Inferior parietal cortex (tissue), 1 donor: ENCODE measurements around the gene DOK7.

Source experiments
- DNase-seq: peaks from one replicate; pipeline ENCODE4 v3.0.0-alpha.2; 2016; ENCODE audit errors: extremely low spot score

Gene DOK7

DNA sequence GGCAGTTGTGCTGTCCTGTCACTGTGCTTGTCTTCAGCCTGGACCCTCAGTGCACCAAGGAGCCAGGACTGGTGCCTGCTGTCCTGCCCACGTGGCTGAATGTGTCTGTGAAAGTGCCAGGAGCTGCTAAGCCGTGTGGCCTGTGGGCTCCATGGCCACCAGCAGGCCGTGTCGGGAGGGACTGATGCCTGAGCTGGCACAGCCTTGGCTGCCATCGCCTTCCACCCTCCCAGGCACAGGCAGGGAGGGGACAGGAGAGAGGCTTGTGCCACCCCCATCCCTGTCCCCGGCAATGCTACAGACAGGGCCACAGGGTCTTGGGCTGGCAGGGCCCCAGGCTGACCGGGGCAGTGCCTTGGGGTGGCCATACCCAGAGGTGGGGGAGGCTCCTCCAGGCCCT is 24.8 kb downstream of the DOK7 start:
- DNase-seq = no peak

DNA sequence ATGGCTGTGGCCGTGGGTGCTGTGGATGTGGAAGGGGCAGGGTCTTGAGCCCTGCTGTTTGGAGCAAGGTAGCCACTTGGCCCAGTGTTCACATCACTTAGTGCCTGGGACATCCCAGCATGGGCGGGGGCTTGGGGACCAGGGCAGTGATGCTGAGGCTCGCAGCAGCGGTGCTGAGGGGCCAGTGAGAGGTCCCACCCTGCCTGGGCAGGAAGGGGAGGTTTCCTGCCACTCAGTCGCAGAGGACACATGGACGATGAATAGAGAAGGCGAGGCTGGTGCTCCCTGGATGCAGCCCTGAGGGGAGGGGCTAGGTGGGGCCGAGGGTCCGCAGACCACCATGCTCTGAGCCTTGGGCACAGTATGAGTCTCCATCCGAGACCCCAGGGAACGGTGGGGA is 25.7 kb downstream of the DOK7 start:
- no peak for DNase-seq

DNA sequence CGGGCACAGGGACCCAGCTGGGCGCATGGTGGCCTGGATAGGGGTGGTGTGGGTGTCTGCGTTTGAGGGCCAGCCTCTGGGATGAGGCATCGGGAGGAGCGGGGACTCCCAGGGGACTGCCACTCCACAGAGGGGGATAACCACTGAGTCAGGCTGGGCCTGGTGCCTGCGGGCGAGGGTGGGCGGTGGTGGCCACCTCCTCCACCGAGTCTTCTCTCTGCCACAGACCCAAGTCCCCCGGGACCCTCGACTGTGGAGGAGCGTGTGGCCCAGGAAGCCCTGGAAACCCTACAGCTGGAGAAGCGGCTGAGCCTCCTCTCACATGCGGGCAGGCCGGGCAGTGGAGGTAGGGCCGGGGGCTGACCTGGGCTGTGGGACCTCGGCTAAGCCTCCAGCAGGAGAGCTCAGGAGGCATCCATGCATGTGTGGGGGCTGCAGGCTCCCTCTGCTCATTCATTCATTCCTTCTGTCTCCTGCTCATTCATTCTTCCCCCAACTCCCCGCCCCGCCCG is 26.4 kb downstream of the DOK7 start:
- DNase-seq = no peak

DNA sequence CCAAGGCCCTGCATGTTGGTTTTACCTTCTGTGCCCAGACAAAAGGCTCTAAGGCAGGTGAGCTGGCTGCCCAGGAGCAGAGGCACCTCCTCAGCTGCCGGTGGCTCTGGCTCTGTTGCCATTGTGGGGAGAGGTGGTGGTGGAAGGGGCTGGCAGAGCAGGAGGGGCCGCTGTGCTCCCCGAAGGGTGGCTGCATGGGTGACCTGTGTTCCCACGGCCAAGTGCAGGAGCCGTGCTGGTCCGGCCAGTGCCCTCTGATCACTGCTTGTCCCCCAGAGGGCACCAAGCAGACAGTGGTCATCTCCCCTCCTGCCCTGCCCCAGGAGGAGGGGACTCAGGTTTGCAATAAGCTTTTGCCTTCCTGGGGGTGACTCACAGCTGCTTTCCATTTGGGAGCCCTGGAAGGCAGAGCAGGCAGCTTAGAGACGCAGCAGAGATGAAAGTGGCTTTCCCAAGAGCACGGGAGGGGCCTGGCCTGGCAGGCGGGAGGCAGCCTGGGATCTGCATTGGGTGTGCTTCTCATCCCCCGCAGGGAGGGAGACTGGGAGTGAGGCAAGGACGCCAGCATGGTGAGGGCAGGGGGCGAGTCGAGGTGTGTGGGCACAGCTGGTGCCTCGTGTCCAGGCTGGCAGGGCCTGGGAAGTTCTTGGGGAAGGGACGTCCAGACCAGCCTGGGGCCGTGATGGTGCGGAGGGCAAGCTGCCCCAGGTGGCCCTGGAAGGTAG is 28.7 kb downstream of the DOK7 start:
- DNase-seq = no peak

- DNase-seq = no peak
Observed at GRCh38 chr4:3492741-3493719, 29.9 kb downstream of the DOK7 start.

GRCh38 chr4:3493720-3494461 is 30.8 kb downstream of the DOK7 start:
- no peak for DNase-seq

DNA sequence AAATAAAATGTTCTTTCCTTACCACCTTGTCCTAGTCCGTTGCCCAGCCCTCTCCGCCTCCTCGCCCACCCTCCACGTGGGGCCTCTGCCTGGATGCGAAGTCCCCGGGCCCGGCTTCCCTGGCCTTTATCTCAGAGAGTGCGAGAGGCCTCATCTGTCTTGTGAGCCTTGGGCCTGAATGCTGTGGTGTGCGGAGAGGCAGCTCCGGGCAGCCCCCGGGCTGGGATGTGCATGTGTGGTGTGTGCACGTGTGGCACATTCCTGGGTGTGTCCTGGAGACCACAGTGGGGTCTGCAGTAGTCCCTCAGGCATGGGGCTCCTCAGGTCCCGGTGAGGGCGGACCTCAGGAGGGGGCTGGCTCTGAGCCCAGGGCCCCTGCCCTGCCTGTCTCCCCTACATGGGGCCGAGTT is 31.4 kb downstream of the DOK7 start:
- no peak for DNase-seq

DNA sequence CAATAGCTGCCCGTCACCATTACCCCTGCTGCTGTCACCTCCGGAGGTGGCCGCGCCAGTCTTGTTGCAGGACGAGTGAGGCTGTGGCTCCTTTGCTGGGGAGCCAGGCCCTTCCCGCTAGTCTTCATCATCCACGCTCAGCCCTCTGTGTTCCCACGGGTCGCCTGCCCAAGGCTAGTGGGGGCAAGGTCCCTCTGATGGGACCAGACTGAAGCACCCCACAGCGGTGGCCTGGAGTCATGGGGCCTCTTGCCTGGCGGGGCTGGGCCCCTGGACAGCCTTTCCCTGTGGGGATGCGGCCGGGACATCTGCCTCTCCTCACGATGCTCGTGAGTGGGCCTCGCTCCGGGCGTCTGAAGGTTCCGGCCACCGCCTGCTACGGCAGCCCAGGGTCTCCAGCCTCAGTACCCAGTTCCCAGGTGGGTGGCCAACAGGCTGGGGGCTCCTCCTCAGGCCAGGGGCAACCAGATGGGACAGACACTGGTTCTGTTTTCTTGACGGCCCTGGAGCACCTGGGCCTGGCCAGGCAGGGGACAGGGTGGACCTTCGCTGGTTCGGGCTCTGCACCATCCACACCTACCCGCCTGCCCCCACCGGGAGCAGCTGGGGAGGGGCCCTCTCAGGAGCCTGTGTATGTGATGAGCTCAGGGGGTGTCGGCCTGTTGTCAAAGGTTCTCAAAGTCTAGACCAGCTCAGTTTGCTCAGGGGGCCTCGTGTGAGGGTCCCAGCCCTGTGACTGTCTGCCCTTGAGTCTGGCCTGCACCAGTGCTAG is 32.3 kb downstream of the DOK7 start:
- no peak for DNase-seq

- no peak for DNase-seq
Observed at GRCh38 chr4:3496021-3496420, 32.9 kb downstream of the DOK7 start.

GRCh38 chr4:3497095-3497494 is 34.0 kb downstream of the DOK7 start:
- no peak for DNase-seq

DNA sequence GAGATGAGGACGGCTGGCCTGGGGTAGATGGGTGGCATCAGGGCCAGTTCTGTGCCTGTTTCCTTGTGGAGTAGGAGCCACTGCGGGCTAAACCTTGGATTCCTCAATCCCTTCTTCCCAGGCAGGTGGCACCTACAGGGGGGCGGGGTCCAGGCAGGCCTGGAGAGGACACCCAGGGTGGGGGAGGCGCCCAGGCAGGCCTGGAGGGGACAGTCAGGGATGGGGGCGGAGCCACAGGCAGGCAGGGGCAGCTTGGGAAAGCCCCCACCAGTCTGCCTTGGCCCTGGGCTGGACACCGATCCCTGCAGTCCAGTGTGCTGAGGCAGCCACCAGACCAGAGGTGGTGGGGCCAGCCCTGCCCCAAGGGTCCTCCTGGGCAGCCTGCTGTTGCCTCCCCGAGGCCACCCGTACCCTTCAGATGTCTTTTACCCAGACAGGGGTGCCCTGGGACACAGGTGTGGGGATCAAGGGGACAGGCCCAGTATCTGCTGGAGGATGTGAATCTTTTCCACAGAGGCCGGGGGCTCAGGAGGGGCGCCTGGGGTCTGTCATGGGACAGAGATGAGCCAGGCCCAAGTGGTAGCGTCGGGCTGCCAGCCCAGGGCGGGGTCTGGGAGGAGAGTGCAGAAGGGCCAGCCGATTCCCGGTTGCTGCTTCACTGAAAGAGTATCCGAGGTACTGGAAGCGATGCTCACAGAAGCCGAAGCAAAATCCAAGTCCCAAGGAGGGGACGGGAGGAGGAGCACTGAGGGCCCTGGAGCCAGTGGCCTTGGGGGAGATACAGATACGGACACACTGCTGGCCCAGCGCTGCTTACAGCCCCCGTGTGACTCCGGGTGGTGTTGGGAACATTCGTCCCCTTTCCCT is 34.6 kb downstream of the DOK7 start:
- no peak for DNase-seq

GRCh38 chr4:3498407-3498806 is 35.3 kb downstream of the DOK7 start:
- no peak for DNase-seq

- no peak for DNase-seq
Observed at GRCh38 chr4:3498901-3499510, 35.9 kb downstream of the DOK7 start.

- DNase-seq = no peak
Observed at GRCh38 chr4:3499710-3500109, 36.6 kb downstream of the DOK7 start.

DNA sequence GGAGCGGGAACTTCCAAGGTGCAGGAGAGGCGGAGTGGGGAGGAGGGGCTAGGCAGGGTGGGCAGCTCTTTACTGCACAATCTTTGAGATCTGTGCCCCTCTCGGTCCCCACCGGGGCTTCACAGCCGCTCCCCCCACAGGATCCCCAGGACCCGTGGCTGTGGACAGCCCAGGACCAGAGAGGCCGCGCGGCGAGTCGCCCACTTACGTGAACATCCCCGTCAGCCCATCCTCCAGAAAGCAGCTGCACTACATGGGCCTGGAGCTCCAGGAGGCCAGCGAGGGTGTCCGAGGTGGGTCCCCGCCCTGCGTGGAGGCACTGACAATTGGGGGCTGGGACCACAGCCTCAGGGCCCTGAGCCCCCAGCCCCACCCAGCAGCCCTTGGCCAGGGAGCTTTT is 37.0 kb downstream of the DOK7 start:
- DNase-seq = no peak

GRCh38 chr4:3500634-3501101 is 37.6 kb downstream of the DOK7 start:
- no peak for DNase-seq

DNA sequence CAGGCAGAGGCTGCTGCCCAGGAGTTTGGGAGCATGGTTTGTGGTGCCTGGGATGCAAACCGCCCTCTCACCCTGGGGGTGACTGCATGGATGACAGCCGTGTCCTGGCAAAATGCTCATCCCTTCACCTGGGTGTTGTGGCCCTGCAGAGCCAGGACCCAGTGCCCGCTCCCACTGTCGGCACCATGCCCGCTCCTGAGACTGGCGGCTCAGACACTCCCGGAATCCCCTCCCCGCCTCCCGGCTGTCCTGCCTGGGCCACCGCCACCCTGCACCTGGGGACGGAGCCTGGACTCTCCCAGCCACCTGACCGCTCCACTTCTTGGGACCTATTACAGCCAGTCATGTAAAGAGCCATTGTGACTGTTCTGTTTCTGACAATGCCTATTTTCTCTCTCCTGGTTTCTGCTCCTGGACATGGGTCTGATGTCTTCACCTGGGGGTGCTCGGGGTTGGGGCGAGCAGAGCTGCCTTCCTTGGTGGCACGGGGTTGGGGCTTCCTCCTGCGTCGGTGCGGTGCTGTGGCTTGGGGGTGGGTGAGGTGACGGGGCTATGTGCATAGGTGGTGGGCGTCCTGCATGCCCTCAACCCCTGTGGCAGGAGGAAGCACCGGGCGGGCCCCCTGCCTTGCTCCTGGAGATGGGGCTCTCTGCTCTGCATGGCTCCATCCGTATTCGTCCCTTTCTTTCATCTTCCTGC is 38.2 kb downstream of the DOK7 start:
- no peak for DNase-seq

- DNase-seq = no peak
Observed at GRCh38 chr4:3501825-3502425, 38.8 kb downstream of the DOK7 start.
